GM12878 (cell line): Measurements from ENCODE around the gene PCP2. TPM values are rescaled to one million over a fixed set of nuclear protein-coding genes. Genes with fewer than 3 reads are reported as not detected.

Experiments used
- microRNA-seq: library from miRNA; unstranded; fragments of <30 nt; microRNA quantifications from one replicate; pipeline ENCODE4, GENCODE V29; 2018
- polyA plus RNA-seq, 11 experiments: library from polyadenylated mRNA; depleted of rRNA in 4 of 11; unstranded in 6 of 11; stranded (reverse) in 5 of 11; fragments of >200 nt; fragmentation: Nextera tagmentation in 4 of 11; fragmentation: Illumina TruSeq in 1 of 11; extraction: Ambion mirVana in 4 of 11; extraction: Trizol in 1 of 11; gene quantifications; 1 replicate in 1 of 11; 2 replicates in 10 of 11; pipeline versions ENCODE4 v1.2.1 to v1.2.3, GENCODE V29; 2011 to 2016; ENCODE audit warnings: inconsistent platforms in 2 of 11, missing spikeins in 2 of 11, low read depth in 1 of 11
- small RNA-seq: library from RNA; depleted of rRNA; stranded (forward); fragments of <200 nt; gene quantifications from one replicate; pipeline ENCODE3, GENCODE V24; 2014
- total RNA-seq, 4 experiments: library from RNA; depleted of rRNA in 3 of 4; stranded (reverse); fragments of >200 nt in 3 of 4; fragmentation: Illumina TruSeq in 1 of 4; extraction: Trizol in 1 of 4; gene quantifications; 2 replicates each; pipeline versions ENCODE4 v1.2.1 to v1.2.3, GENCODE V29; 2013 to 2021

Gene PCP2
- total and polyA plus RNA-seq, 10 of the 15 experiments (the other 5 are each of a cell fraction or from before 2014, with no cell fraction given): 0.10 to 0.62 (median 0.31) TPM; not detected in 5

Small RNA genes within 50 kb of the gene (microRNA-seq; reads per million reads assigned to microRNA genes)
- gene MIR6792: not detected

Small RNA genes within 50 kb of the gene (small RNA-seq; reads per million reads assigned to genes)
- gene MIR6792: not detected

Other genes with a start within 250 kb of the PCP2 start
Only the 7 nearest of the 17 such genes appear.
- gene CAMSAP3, start 37.9 kb downstream of the PCP2 start, total RNA-seq (2014; rRNA removed): 1.1 and 1.9 TPM in 2 replicates
- 0.64 and 0.72 TPM in 2 replicates for gene CAMSAP3, start 37.9 kb downstream of the PCP2 start, total RNA-seq (2014; rRNA removed; fragmentation: Illumina TruSeq; extraction: Trizol)
- gene CAMSAP3, start 37.9 kb downstream of the PCP2 start, total RNA-seq (2021): 5.6 and 6.3 TPM in 2 replicates
- 0.23 and 0.72 TPM in 2 replicates for gene CAMSAP3, start 37.9 kb downstream of the PCP2 start, polyA plus RNA-seq (2011; rRNA removed)
- 0.75 and 3.3 TPM in 2 replicates for gene CAMSAP3, start 37.9 kb downstream of the PCP2 start, polyA plus RNA-seq (2014; fragmentation: Illumina TruSeq; extraction: Trizol)
- gene CAMSAP3, start 37.9 kb downstream of the PCP2 start, polyA plus RNA-seq (2014; fragmentation: Nextera tagmentation; extraction: Ambion mirVana): under 1 TPM; 0.03 to 0.22 TPM
- gene CAMSAP3, start 37.9 kb downstream of the PCP2 start, polyA plus RNA-seq (2014; rRNA removed): 1.9 and 3.9 TPM in 2 replicates
- gene CAMSAP3, start 37.9 kb downstream of the PCP2 start, polyA plus RNA-seq (2016; fragmentation: Nextera tagmentation; extraction: Ambion mirVana): under 1 TPM; 0.37 to 0.47 TPM
- gene XAB2, start 4.2 kb downstream of the PCP2 start, total RNA-seq (2014; rRNA removed): 29.6 and 41.5 TPM in 2 replicates
- gene XAB2, start 4.2 kb downstream of the PCP2 start, total RNA-seq (2014; rRNA removed; fragmentation: Illumina TruSeq; extraction: Trizol): 13.5 and 15.3 TPM in 2 replicates
- gene XAB2, start 4.2 kb downstream of the PCP2 start, total RNA-seq (2021): 42.9 and 45.1 TPM in 2 replicates
- 9.3 and 28.5 TPM in 2 replicates for gene XAB2, start 4.2 kb downstream of the PCP2 start, polyA plus RNA-seq (2011; rRNA removed)
- 2.3 and 11.3 TPM in 2 replicates for gene XAB2, start 4.2 kb downstream of the PCP2 start, polyA plus RNA-seq (2014; fragmentation: Illumina TruSeq; extraction: Trizol)
- under 1 TPM; 0.34 to 0.66 TPM for gene XAB2, start 4.2 kb downstream of the PCP2 start, polyA plus RNA-seq (2014; fragmentation: Nextera tagmentation; extraction: Ambion mirVana)
- gene XAB2, start 4.2 kb downstream of the PCP2 start, polyA plus RNA-seq (2014; rRNA removed): 38.1 and 43.5 TPM in 2 replicates
- gene XAB2, start 4.2 kb downstream of the PCP2 start, polyA plus RNA-seq (2016; fragmentation: Nextera tagmentation; extraction: Ambion mirVana): 10 to 100 TPM; 17.3 to 20.4 TPM
- gene PET100, start 3.9 kb downstream of the PCP2 start, total RNA-seq (2014; rRNA removed): 47.0 and 60.8 TPM in 2 replicates
- gene PET100, start 3.9 kb downstream of the PCP2 start, total RNA-seq (2014; rRNA removed; fragmentation: Illumina TruSeq; extraction: Trizol): 90.7 and 92.9 TPM in 2 replicates
- 156 and 159 TPM in 2 replicates for gene PET100, start 3.9 kb downstream of the PCP2 start, total RNA-seq (2021)
- gene PET100, start 3.9 kb downstream of the PCP2 start, polyA plus RNA-seq (2011; rRNA removed): 73.8 and 108 TPM in 2 replicates
- gene PET100, start 3.9 kb downstream of the PCP2 start, polyA plus RNA-seq (2014; fragmentation: Illumina TruSeq; extraction: Trizol): 47.3 and 85.6 TPM in 2 replicates
- 100 to 1,000 TPM; 353 to 462 TPM for gene PET100, start 3.9 kb downstream of the PCP2 start, polyA plus RNA-seq (2014; fragmentation: Nextera tagmentation; extraction: Ambion mirVana)
- 66.0 and 79.5 TPM in 2 replicates for gene PET100, start 3.9 kb downstream of the PCP2 start, polyA plus RNA-seq (2014; rRNA removed)
- 100 to 1,000 TPM; 332 to 386 TPM for gene PET100, start 3.9 kb downstream of the PCP2 start, polyA plus RNA-seq (2016; fragmentation: Nextera tagmentation; extraction: Ambion mirVana)
- 38.9 and 48.5 TPM in 2 replicates for gene STXBP2, start 3.4 kb upstream of the PCP2 start, total RNA-seq (2014; rRNA removed)
- gene STXBP2, start 3.4 kb upstream of the PCP2 start, total RNA-seq (2014; rRNA removed; fragmentation: Illumina TruSeq; extraction: Trizol): 27.2 and 27.4 TPM in 2 replicates
- gene STXBP2, start 3.4 kb upstream of the PCP2 start, total RNA-seq (2021): 106 and 111 TPM in 2 replicates
- 52.5 and 74.3 TPM in 2 replicates for gene STXBP2, start 3.4 kb upstream of the PCP2 start, polyA plus RNA-seq (2011; rRNA removed)
- gene STXBP2, start 3.4 kb upstream of the PCP2 start, polyA plus RNA-seq (2014; fragmentation: Illumina TruSeq; extraction: Trizol): 23.3 and 43.9 TPM in 2 replicates
- 10 to 100 TPM in 1 of 2 experiments, 1 to 10 TPM in 1; 2.6 to 11.9 TPM for gene STXBP2, start 3.4 kb upstream of the PCP2 start, polyA plus RNA-seq (2014; fragmentation: Nextera tagmentation; extraction: Ambion mirVana)
- 103 and 119 TPM in 2 replicates for gene STXBP2, start 3.4 kb upstream of the PCP2 start, polyA plus RNA-seq (2014; rRNA removed)
- 10 to 100 TPM; 95.3 to 96.5 TPM for gene STXBP2, start 3.4 kb upstream of the PCP2 start, polyA plus RNA-seq (2016; fragmentation: Nextera tagmentation; extraction: Ambion mirVana)
- gene RETN, start 35.3 kb upstream of the PCP2 start, total RNA-seq (2014; rRNA removed): not detected in 2 replicates
- not detected in 2 replicates for gene RETN, start 35.3 kb upstream of the PCP2 start, total RNA-seq (2014; rRNA removed; fragmentation: Illumina TruSeq; extraction: Trizol)
- not detected in 2 replicates for gene RETN, start 35.3 kb upstream of the PCP2 start, total RNA-seq (2021)
- not detected in 2 replicates for gene RETN, start 35.3 kb upstream of the PCP2 start, polyA plus RNA-seq (2011; rRNA removed)
- gene RETN, start 35.3 kb upstream of the PCP2 start, polyA plus RNA-seq (2014; fragmentation: Illumina TruSeq; extraction: Trizol): 0.26 TPM in 1 of 2 replicates, not detected in the other
- gene RETN, start 35.3 kb upstream of the PCP2 start, polyA plus RNA-seq (2014; fragmentation: Nextera tagmentation; extraction: Ambion mirVana): not detected
- gene RETN, start 35.3 kb upstream of the PCP2 start, polyA plus RNA-seq (2014; rRNA removed): not detected in 2 replicates
- gene RETN, start 35.3 kb upstream of the PCP2 start, polyA plus RNA-seq (2016; fragmentation: Nextera tagmentation; extraction: Ambion mirVana): not detected
- 0.16 and 0.23 TPM in 2 replicates for gene MCEMP1, start 43.4 kb upstream of the PCP2 start, total RNA-seq (2014; rRNA removed)
- gene MCEMP1, start 43.4 kb upstream of the PCP2 start, total RNA-seq (2014; rRNA removed; fragmentation: Illumina TruSeq; extraction: Trizol): 0.13 TPM in 1 of 2 replicates, not detected in the other
- gene MCEMP1, start 43.4 kb upstream of the PCP2 start, total RNA-seq (2021): 0.26 and 0.48 TPM in 2 replicates
- 0.08 TPM in 1 of 2 replicates, not detected in the other for gene MCEMP1, start 43.4 kb upstream of the PCP2 start, polyA plus RNA-seq (2011; rRNA removed)
- 0.37 TPM in 1 of 2 replicates, not detected in the other for gene MCEMP1, start 43.4 kb upstream of the PCP2 start, polyA plus RNA-seq (2014; fragmentation: Illumina TruSeq; extraction: Trizol)
- under 1 TPM; 0.26 to 0.55 TPM for gene MCEMP1, start 43.4 kb upstream of the PCP2 start, polyA plus RNA-seq (2014; fragmentation: Nextera tagmentation; extraction: Ambion mirVana)
- gene MCEMP1, start 43.4 kb upstream of the PCP2 start, polyA plus RNA-seq (2014; rRNA removed): 0.26 and 0.33 TPM in 2 replicates
- gene MCEMP1, start 43.4 kb upstream of the PCP2 start, polyA plus RNA-seq (2016; fragmentation: Nextera tagmentation; extraction: Ambion mirVana): under 1 TPM in 1 of 2 experiments, not detected in 1; 0.09 TPM
- 139 and 157 TPM in 2 replicates for gene TRAPPC5, start 47.1 kb upstream of the PCP2 start, total RNA-seq (2014; rRNA removed)
- 35.6 and 49.6 TPM in 2 replicates for gene TRAPPC5, start 47.1 kb upstream of the PCP2 start, total RNA-seq (2014; rRNA removed; fragmentation: Illumina TruSeq; extraction: Trizol)
- 168 and 181 TPM in 2 replicates for gene TRAPPC5, start 47.1 kb upstream of the PCP2 start, total RNA-seq (2021)
- gene TRAPPC5, start 47.1 kb upstream of the PCP2 start, polyA plus RNA-seq (2011; rRNA removed): 20.7 and 58.1 TPM in 2 replicates
- 0.78 and 7.1 TPM in 2 replicates for gene TRAPPC5, start 47.1 kb upstream of the PCP2 start, polyA plus RNA-seq (2014; fragmentation: Illumina TruSeq; extraction: Trizol)
- 10 to 100 TPM in 1 of 2 experiments, 1 to 10 TPM in 1; 4.2 to 22.5 TPM for gene TRAPPC5, start 47.1 kb upstream of the PCP2 start, polyA plus RNA-seq (2014; fragmentation: Nextera tagmentation; extraction: Ambion mirVana)
- gene TRAPPC5, start 47.1 kb upstream of the PCP2 start, polyA plus RNA-seq (2014; rRNA removed): 120 and 182 TPM in 2 replicates
- 100 to 1,000 TPM; 197 to 210 TPM for gene TRAPPC5, start 47.1 kb upstream of the PCP2 start, polyA plus RNA-seq (2016; fragmentation: Nextera tagmentation; extraction: Ambion mirVana)